ENCODE data around the gene ECI1. TPM values are rescaled to one million over a fixed set of nuclear protein-coding genes. Genes with fewer than 3 reads are reported as not detected.

The ECI1 gene
- polyA plus RNA-seq, 1 experiment = 24.9 TPM

GRCh38 chr16:2213817-2214718 lies 37.3 kb downstream of the ECI1 start:
- no peak for TF ChIP-seq CTCF (IDR thresholded peaks at IDR 0.05; ENCODE audit: low read depth, low read length)
- Histone ChIP-seq H3K27me3 (ENCODE audit: control insufficient read depth, insufficient read depth, low read length) (no peaks in the 10 kb centered on the region), H3K27ac (ENCODE audit: low read depth, low read length) (no peak overlapping the region), H3K4me3 (ENCODE audit: low read depth, low read length) (peak overlapping the region; percentile 67), H3K9me3 (ENCODE audit: control insufficient read depth, insufficient read depth, low read length) (no peaks in the 10 kb centered on the region; the same call in 1 of the 2 replicates)
- CTCF ChIA-PET = no interaction called here
- no peak for DNase-seq (ENCODE audit: low read depth, low spot score)
- POLR2A ChIA-PET = interaction anchor here (0.6 to 1.7 kb wide), 8 partner anchors 8 to 318 kb away, joined by 3 to 27 read pairs (median 4); partner anchors contain the start of gene TRAF7

GRCh38 chr16:2212362-2213324 lies 38.7 kb downstream of the ECI1 start:
- no peaks in the 10 kb centered on the region for H3K27me3 ChIP-seq (ENCODE audit: control insufficient read depth, insufficient read depth, low read length)
- peak overlapping the region; percentile 67 for H3K4me3 ChIP-seq (ENCODE audit: low read depth, low read length)
- H3K9me3 ChIP-seq (ENCODE audit: control insufficient read depth, insufficient read depth, low read length) = no peaks in the 10 kb centered on the region; the same call in 1 of the 2 replicates
- no peak for TF ChIP-seq CTCF (IDR thresholded peaks at IDR 0.05; ENCODE audit: low read depth, low read length)
- POLR2A ChIA-PET = interaction anchor here (1.1 kb wide), 1 partner anchor 57 kb away, joined by 3 read pairs; the partner anchor contains the start of gene TRAF7
- CTCF ChIA-PET = no interaction called here
- no peak for DNase-seq (ENCODE audit: low read depth, low spot score)
- H3K27ac ChIP-seq (ENCODE audit: low read depth, low read length) = no peak overlapping the region

GRCh38 chr16:2211923-2212347 lies 39.5 kb downstream of the ECI1 start:
- Histone ChIP-seq H3K27me3 (ENCODE audit: control insufficient read depth, insufficient read depth, low read length) (no peaks in the 10 kb centered on the region), H3K9me3 (ENCODE audit: control insufficient read depth, insufficient read depth, low read length) (no peaks in the 10 kb centered on the region; the same call in 1 of the 2 replicates), H3K27ac (ENCODE audit: low read depth, low read length) (no peak overlapping the region), H3K4me3 (ENCODE audit: low read depth, low read length) (no peak overlapping the region)
- CTCF ChIA-PET = no interaction called here
- no peak for TF ChIP-seq CTCF (IDR thresholded peaks at IDR 0.05; ENCODE audit: low read depth, low read length)
- no peak for DNase-seq (ENCODE audit: low read depth, low spot score)
- POLR2A ChIA-PET = interaction anchor here (0.7 kb wide), 1 partner anchor 289 kb away, joined by 4 read pairs; no protein-coding TSS in a partner anchor

GRCh38 chr16:2210386-2211365 lies 40.7 kb downstream of the ECI1 start, which contains the start of gene BRICD5:
TSS of gene BRICD5 (minus strand) at chr16:2210863. CDS start at chr16:2210833, 30 bp downstream.
- H3K27me3 ChIP-seq (ENCODE audit: control insufficient read depth, insufficient read depth, low read length) = no peaks in the 10 kb centered on the region
- H3K9me3 ChIP-seq (ENCODE audit: control insufficient read depth, insufficient read depth, low read length) = no peaks in the 10 kb centered on the region; the same call in 1 of the 2 replicates
- H3K27ac ChIP-seq (ENCODE audit: low read depth, low read length) = no peak within 1 kb of the TSS
- POLR2A ChIA-PET = interaction anchor here (0.7 to 2.8 kb wide), 3 partner anchors 56 to 290 kb away, joined by 3 to 17 read pairs (median 4); partner anchors contain the start of genes TBL3 and TRAF7
- TF ChIP-seq CTCF (IDR thresholded peaks at IDR 0.05; ENCODE audit: low read depth, low read length) = no peak
- CTCF ChIA-PET = no interaction called here
- no peak within 1 kb of the TSS for H3K4me3 ChIP-seq (ENCODE audit: low read depth, low read length)
- DNase-seq (ENCODE audit: low read depth, low spot score) = no peak

Data from AG04450 (cell line).